Lung (tissue), 16 donors: ENCODE results near the gene ADAMTS4. TPM values are rescaled to one million over a fixed set of nuclear protein-coding genes. Genes with fewer than 3 reads are reported as not detected.
A peak's percentile ranks its signal among the peaks of the same experiment; 100 is the strongest.

Source experiments
- ATAC-seq: fragments of 200-7000 bp; cut with Tn5 transposase; one replicate; pipeline ENCODE4 v1.9.1; 2020; ENCODE audit warnings: moderate number of reproducible peaks; ENCODE audit not compliant: insufficient read depth, low FRiP score
- DNase-seq, 3 donors: peaks; one replicate each; pipeline ENCODE4 v3.0.0-alpha.2; 2013 to 2017
- H3K27ac ChIP-seq, 2 donors: one replicate each; pipeline ENCODE4 v1.5.1; 2013; ENCODE audit warnings: mild to moderate bottlenecking in 2 of 2, moderate library complexity in 2 of 2, control low read depth in 1 of 2, inconsistent platforms in 1 of 2, low read depth in 1 of 2, low read length in 1 of 2
- H3K27me3 ChIP-seq, 3 donors: one replicate each; pipeline ENCODE4 v1.5.1; 2013; ENCODE audit warnings: low read length in 2 of 3; ENCODE audit not compliant: control insufficient read depth in 3 of 3, insufficient read depth in 3 of 3
- H3K36me3 ChIP-seq, 4 donors: one replicate each; pipeline ENCODE4 v1.5.1; 2013; ENCODE audit warnings: low read length in 4 of 4, mild to moderate bottlenecking in 1 of 4, moderate library complexity in 1 of 4; ENCODE audit not compliant: control insufficient read depth in 4 of 4, insufficient read depth in 4 of 4
- H3K4me1 ChIP-seq, 5 donors: one replicate each; pipeline ENCODE4 v1.5.1; 2013; ENCODE audit warnings: low read length in 5 of 5, mild to moderate bottlenecking in 2 of 5, moderate library complexity in 1 of 5; ENCODE audit not compliant: control insufficient read depth in 5 of 5, insufficient read depth in 5 of 5
- H3K4me3 ChIP-seq: one replicate; pipeline ENCODE4 v1.5.1; 2013; ENCODE audit warnings: mild to moderate bottlenecking, control low read depth, moderate library complexity
- H3K9ac ChIP-seq, 2 donors: one replicate each; pipeline ENCODE4 v1.5.1; 2013; ENCODE audit warnings: low read length in 2 of 2, control low read depth in 1 of 2; ENCODE audit not compliant: insufficient read depth in 1 of 2
- H3K9me3 ChIP-seq, 4 donors: one replicate each; pipeline ENCODE4 v1.5.1; 2013; ENCODE audit warnings: low read length in 3 of 4, mild to moderate bottlenecking in 1 of 4, moderate library complexity in 1 of 4; ENCODE audit not compliant: control insufficient read depth in 4 of 4, insufficient read depth in 3 of 4
- WGBS, 2 donors: extraction: QIAGEN DNeasy Blood & Tissue Kit; methylation state at CpG; one replicate each; pipeline ENCODE4 v1.1.7; 2013; 5-methylcytosine and 5-hydroxymethylcytosine counted together
- long read RNA-seq, 5 donors: transcript quantifications; one replicate each; lab custom pipeline, GENCODE V29; 2026
- polyA plus RNA-seq, 2 donors: library from polyadenylated mRNA; stranded (reverse); fragments of 200-250 nt; gene quantifications; one replicate each; pipeline ENCODE4 v1.2.1, GENCODE V29; 2013
- total RNA-seq, 2 donors: library from RNA; depleted of rRNA in 1 of 2; stranded (reverse); fragments of >200 nt in 1 of 2; gene quantifications; one replicate each; pipeline ENCODE4 v1.2.1, GENCODE V29; 2014 to 2021
- TF ChIP-seq, protein P1 (sequence below): IDR thresholded peaks from 2 replicates; pipeline ENCODE4 v1.5.1; 2012; ENCODE audit warnings: mild to moderate bottlenecking; ENCODE audit errors: control extremely low read depth, extremely low read depth
- donor health status: control.
- donor health status: control.
- donor health status: Bipolar disorder and iron deficiency.
- donor health status: healthy.
- donor health status: DM: yes; HTN: yes; CAD: no.

The ADAMTS4 gene, protein sequence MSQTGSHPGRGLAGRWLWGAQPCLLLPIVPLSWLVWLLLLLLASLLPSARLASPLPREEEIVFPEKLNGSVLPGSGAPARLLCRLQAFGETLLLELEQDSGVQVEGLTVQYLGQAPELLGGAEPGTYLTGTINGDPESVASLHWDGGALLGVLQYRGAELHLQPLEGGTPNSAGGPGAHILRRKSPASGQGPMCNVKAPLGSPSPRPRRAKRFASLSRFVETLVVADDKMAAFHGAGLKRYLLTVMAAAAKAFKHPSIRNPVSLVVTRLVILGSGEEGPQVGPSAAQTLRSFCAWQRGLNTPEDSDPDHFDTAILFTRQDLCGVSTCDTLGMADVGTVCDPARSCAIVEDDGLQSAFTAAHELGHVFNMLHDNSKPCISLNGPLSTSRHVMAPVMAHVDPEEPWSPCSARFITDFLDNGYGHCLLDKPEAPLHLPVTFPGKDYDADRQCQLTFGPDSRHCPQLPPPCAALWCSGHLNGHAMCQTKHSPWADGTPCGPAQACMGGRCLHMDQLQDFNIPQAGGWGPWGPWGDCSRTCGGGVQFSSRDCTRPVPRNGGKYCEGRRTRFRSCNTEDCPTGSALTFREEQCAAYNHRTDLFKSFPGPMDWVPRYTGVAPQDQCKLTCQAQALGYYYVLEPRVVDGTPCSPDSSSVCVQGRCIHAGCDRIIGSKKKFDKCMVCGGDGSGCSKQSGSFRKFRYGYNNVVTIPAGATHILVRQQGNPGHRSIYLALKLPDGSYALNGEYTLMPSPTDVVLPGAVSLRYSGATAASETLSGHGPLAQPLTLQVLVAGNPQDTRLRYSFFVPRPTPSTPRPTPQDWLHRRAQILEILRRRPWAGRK
- total RNA-seq (10 to 100 TPM in 1 of 2 donors, 1 to 10 TPM in 1; 2.3 to 18.8 TPM), polyA plus RNA-seq (10 to 100 TPM in 1 of 2 donors, 1 to 10 TPM in 1; 7.2 to 22.3 TPM)
- long read RNA-seq, donor 1 = 0 reads
- long read RNA-seq, donor 2 = 0 reads
- long read RNA-seq, donor 3 = 0 reads
- long read RNA-seq, donor 4 = 0 reads
- long read RNA-seq, donor 5 = 0 reads

DNA sequence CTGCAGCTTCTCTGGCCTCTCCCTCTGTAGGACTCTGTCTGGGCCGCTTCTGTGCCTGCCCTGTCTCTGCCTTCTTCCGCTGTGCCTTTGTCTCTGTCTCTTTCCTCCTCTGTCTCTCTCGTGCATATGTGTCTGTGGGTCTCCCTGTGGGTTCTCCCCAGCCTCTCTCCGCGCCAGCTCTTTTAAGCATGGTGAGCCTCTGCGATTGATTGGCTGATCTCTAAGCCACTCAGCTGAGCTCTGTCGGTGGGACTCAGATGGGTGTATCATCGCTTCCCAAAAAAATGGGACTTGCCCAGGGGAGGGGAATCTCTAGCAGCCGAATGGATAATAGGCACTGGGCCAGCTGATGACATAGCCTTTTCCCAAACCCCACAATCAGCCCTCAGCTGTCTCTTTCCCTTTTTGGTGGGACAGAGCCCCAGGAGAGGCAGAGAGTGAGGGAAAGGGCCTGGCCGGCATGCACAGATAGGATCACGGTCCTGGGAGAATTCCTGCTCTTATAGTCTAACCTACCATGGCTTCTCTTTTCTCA lies at the start of gene ADAMTS4:
Gene ADAMTS4 (minus strand): TSS at position 158 of the 535 bp plus-strand sequence. CDS start 427 bp downstream, outside the sequence.
- H3K27me3 ChIP-seq = no peaks in the 10 kb centered on the region
- H3K4me3 ChIP-seq = peak within 1 kb of the TSS; percentile 15
- ATAC-seq = peak; percentile 1
- TF ChIP-seq, protein P1, sequence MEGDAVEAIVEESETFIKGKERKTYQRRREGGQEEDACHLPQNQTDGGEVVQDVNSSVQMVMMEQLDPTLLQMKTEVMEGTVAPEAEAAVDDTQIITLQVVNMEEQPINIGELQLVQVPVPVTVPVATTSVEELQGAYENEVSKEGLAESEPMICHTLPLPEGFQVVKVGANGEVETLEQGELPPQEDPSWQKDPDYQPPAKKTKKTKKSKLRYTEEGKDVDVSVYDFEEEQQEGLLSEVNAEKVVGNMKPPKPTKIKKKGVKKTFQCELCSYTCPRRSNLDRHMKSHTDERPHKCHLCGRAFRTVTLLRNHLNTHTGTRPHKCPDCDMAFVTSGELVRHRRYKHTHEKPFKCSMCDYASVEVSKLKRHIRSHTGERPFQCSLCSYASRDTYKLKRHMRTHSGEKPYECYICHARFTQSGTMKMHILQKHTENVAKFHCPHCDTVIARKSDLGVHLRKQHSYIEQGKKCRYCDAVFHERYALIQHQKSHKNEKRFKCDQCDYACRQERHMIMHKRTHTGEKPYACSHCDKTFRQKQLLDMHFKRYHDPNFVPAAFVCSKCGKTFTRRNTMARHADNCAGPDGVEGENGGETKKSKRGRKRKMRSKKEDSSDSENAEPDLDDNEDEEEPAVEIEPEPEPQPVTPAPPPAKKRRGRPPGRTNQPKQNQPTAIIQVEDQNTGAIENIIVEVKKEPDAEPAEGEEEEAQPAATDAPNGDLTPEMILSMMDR = no peak
- H3K4me1 ChIP-seq = peaks cover 5 to 69% (median 40%) of the 10 kb centered on the region in 5 donors
- peak; percentile 86 to 94 (median 90) for DNase-seq
- H3K36me3 ChIP-seq = peaks cover 0 to 6% (median 3%) of the 10 kb centered on the region in 4 donors
- peak within 1 kb of the TSS; percentile 94 to 99 for H3K27ac ChIP-seq
- no peaks in the 10 kb centered on the region for H3K9me3 ChIP-seq
- peak within 1 kb of the TSS; percentile 21 to 73 for H3K9ac ChIP-seq
- WGBS, 2 donors = 69 to 81% methylated on average over 11 of the region's 11 CpGs

DNA sequence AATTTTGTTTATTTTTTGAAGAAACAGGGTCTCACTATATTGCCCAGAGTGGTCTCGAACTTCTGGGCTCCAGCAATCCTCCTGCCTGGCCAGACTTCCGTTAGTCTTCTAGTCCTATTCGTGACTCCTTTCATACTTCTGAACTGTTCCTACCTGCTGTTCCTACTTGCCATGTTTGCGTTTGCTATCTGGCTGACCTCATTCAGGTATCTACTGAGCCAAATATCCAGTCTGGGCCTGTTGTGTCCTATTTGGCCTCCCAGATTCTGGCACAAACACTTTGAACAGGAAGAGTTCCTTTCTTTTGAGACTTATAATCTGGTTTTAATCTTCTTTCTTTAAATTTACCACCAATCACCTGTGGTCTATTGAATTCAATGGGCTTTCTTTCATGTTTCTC lies 46.0 kb upstream of the ADAMTS4 start:
- 84% methylated on average over 4 of the region's 4 CpGs for WGBS, 2 donors
- Histone ChIP-seq H3K4me1 (no peaks in the 10 kb centered on the region), H3K4me3 (no peak overlapping the region), H3K36me3 (no peaks in the 10 kb centered on the region), H3K9me3 (no peaks in the 10 kb centered on the region), H3K9ac (no peak overlapping the region), H3K27me3 (peaks cover 0 to 2% (median 0%) of the 10 kb centered on the region in 3 donors), H3K27ac (no peak overlapping the region)
- DNase-seq = no peak
- no peak for ATAC-seq
- TF ChIP-seq, protein P1 = no peak

DNA sequence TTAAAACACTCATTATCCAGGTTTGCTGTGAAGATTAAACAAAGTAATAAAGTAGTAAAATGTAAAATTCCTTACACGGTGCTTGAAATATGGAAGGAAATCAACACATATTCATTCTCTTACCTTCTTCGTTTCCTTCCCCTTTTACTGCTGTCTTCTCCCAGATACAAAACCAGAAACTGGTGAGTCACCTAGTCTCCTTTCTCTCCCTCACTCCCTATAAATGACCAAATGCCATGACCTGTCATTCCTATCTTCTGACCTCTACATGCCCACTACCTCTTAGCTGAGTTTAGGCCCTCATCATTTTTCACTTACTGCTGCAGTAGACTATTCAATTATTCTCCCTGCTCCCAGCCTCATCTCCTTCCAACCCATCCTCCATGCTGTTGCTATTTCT lies 43.5 kb upstream of the ADAMTS4 start:
- no peak for ATAC-seq
- TF ChIP-seq, protein P1 = no peak
- Histone ChIP-seq H3K9me3 (no peaks in the 10 kb centered on the region), H3K27me3 (peaks cover 0 to 2% (median 0%) of the 10 kb centered on the region in 3 donors), H3K4me3 (no peak overlapping the region), H3K4me1 (no peaks in the 10 kb centered on the region), H3K9ac (no peak overlapping the region), H3K36me3 (no peaks in the 10 kb centered on the region), H3K27ac (no peak overlapping the region)
- no peak for DNase-seq
- WGBS, 2 donors = 34 to 69% methylated on average over 2 of the region's 2 CpGs
